Esophagus muscularis mucosa (tissue), 3 donors: ENCODE results near the gene PPP1R16B.

Experiments
- CTCF ChIP-seq, 3 experiments: fragments of 200-600 bp in 2 of 3; fragments of 450-650 bp in 1 of 3; sonication (generic) in 2 of 3; IDR thresholded peaks; one replicate each; pipeline ENCODE4 v1.5.1; 2017 to 2019; ENCODE audit warnings: antibody characterized with exemption in 3 of 3, mild to moderate bottlenecking in 2 of 3, moderate library complexity in 1 of 3
- POLR2A ChIP-seq: fragments of 450-650 bp; IDR thresholded peaks from one replicate; pipeline ENCODE4 v1.6.1; 2017; ENCODE audit warnings: antibody characterized with exemption, moderate library complexity, mild to moderate bottlenecking, low read depth

- TF ChIP-seq CTCF (IDR thresholded peaks at IDR 0.05) = no peak
- no peak for TF ChIP-seq POLR2A
These were observed 28.3 kb downstream of the PPP1R16B start for GRCh38 chr20:38833857-38834164.
